H1 (cell line): ENCODE measurements around the gene TYW1B.
"Not testable (repeated sequence)": the region's sequence is repeated elsewhere in the genome, so short reads cannot be mapped to it uniquely, and the experiment has no call there.

Experiments used
- ASH2L ChIP-seq: fragments of 200-600, 300-600 bp; sonication (generic); IDR thresholded peaks from one replicate; pipeline ENCODE4 v1.7.1; 2017; ENCODE audit warnings: low read length
- CTCF ChIP-seq, 3 experiments: IDR thresholded peaks; 1 replicate in 2 of 3; 2 replicates in 1 of 3; pipeline versions ENCODE4 v1.5.1 to v1.6.1; 2011; ENCODE audit warnings: low read length in 3 of 3, mild to moderate bottlenecking in 3 of 3, inconsistent platforms in 2 of 3, low read depth in 1 of 3, moderate library complexity in 1 of 3; ENCODE audit not compliant: insufficient read depth in 1 of 3; ENCODE audit errors: control extremely low read depth in 1 of 3
- EZH2 ChIP-seq: fragments of 200-600 bp; sonication (generic); IDR thresholded peaks from 2 replicates; pipeline ENCODE4 v1.7.1; 2012; ENCODE audit warnings: low read depth, mild to moderate bottlenecking, moderate library complexity, low read length, inconsistent platforms; ENCODE audit not compliant: severe bottlenecking
- POLR2A ChIP-seq, 2 experiments: IDR thresholded peaks; 1 replicate in 1 of 2; 2 replicates in 1 of 2; pipeline ENCODE4 v1.6.1; 2011; ENCODE audit warnings: low read depth in 2 of 2, low read length in 2 of 2, mild to moderate bottlenecking in 2 of 2; ENCODE audit errors: control extremely low read depth in 1 of 2
- POLR2AphosphoS5 ChIP-seq: IDR thresholded peaks from 2 replicates; pipeline ENCODE4 v1.6.1; 2011; ENCODE audit warnings: low read depth, low read length
- YY1 ChIP-seq: IDR thresholded peaks from 2 replicates; pipeline ENCODE4 v1.6.1; 2011; ENCODE audit warnings: low read depth, mild to moderate bottlenecking, low read length
- ZNF274 ChIP-seq: IDR thresholded peaks from 2 replicates; pipeline ENCODE4 v1.7.0; 2012; ENCODE audit warnings: low read length, borderline replicate concordance; ENCODE audit errors: extremely low read depth

GRCh38 chr7:72844146-72844545 lies 16.1 kb upstream of the TYW1B start:
- TF ChIP-seq ZNF274; POLR2A (IDR thresholded peaks at IDR 0.05; ENCODE audit: control extremely low read depth in 1 of 2, low read depth in 2 of 2, low read length in 2 of 2); ASH2L; EZH2; YY1; CTCF (IDR thresholded peaks at IDR 0.05; ENCODE audit: control extremely low read depth in 1 of 3, insufficient read depth in 1 of 3, low read depth in 1 of 3, low read length in 3 of 3); POLR2AphosphoS5: not testable (repeated sequence)
